HAP-1 (cell line): Measurements from ENCODE around the gene BHMT2.

Experiments used
- DNase-seq, 2 experiments: peaks; one replicate each; pipeline ENCODE4 v3.0.0-alpha.2; 2016 to 2020; ENCODE audit warnings: low spot score in 2 of 2
- H3K27me3 ChIP-seq: fragments of 250-450 bp; sonication (Bioruptor Pico); 2 replicates; pipeline ENCODE4 v1.5.1; 2020; ENCODE audit warnings: low read depth, mild to moderate bottlenecking, moderate library complexity
- H3K36me3 ChIP-seq: fragments of 250-450 bp; sonication (Bioruptor Pico); replicated peaks from 2 replicates; pipeline ENCODE4 v1.5.1; 2020; ENCODE audit warnings: mild to moderate bottlenecking
- H3K4me1 ChIP-seq: fragments of 250-450 bp; sonication (Bioruptor Pico); 2 replicates; pipeline ENCODE4 v1.5.1; 2020; ENCODE audit warnings: mild to moderate bottlenecking
- H3K4me3 ChIP-seq: fragments of 250-450 bp; sonication (Bioruptor Pico); 2 replicates; pipeline ENCODE4 v1.5.1; 2020; ENCODE audit warnings: mild to moderate bottlenecking, moderate library complexity
- H3K9me3 ChIP-seq: fragments of 250-450 bp; sonication (Bioruptor Pico); 2 replicates; pipeline ENCODE4 v1.5.1; 2020; ENCODE audit warnings: mild to moderate bottlenecking, moderate library complexity
- in situ Hi-C: fragments of 300-500 bp; cut with MboI; formaldehyde crosslinking; loops from 3 replicates; pipeline ENCODE4 v1.14.3; 2020; ENCODE audit warnings: low sequenced_read_pairs, inconsistent platforms, mixed read lengths

Gene BHMT2

DNA sequence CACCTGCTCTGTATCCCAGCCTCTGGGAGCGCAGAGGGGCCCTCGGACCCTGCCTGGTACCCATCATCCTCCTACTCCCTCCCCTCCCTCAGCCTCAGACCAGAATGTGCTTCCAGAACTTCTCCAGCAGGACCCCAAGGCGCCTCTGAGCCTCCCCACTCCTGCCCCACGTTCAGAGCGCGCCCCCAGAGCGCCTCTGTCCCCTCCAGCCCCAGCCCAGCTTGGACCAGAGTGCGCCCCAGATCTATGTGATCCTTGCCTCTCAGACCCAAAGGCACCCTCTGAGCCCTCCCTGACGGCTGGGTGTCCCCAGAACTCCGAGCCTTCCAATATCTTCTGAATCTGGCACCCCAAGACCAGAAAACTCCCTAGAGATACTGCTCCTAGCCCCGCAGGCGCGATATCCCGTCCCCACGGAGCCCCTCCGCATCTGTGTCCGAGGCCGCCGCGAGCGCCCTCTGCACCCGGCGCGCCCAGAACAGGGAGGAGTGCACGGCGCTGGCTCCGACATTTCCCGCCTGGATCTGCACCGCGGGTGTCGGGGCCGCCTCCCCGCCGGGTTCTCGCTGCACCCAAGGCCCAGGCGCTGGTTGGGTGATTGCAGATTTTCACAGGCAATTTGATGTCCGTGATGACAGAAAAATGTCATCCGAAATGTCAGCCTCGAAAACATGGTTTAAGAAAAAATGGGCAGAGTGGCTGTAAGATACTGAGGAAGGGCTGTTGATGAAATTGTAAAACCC, 42.6 kb downstream of the BHMT2 start:
- DNase-seq = peak in 1 of 2 experiments; percentile 21
- in situ Hi-C loops = no loop called here
- no peaks in the 10 kb centered on the region; the same call in 1 of the 2 replicates for H3K4me1 ChIP-seq
- no peak overlapping the region for H3K4me3 ChIP-seq
- H3K9me3 ChIP-seq = no peaks in the 10 kb centered on the region
- H3K36me3 ChIP-seq = no peaks in the 10 kb centered on the region
- H3K27me3 ChIP-seq = no peaks in the 10 kb centered on the region; the same call in 1 of the 2 replicates

DNA sequence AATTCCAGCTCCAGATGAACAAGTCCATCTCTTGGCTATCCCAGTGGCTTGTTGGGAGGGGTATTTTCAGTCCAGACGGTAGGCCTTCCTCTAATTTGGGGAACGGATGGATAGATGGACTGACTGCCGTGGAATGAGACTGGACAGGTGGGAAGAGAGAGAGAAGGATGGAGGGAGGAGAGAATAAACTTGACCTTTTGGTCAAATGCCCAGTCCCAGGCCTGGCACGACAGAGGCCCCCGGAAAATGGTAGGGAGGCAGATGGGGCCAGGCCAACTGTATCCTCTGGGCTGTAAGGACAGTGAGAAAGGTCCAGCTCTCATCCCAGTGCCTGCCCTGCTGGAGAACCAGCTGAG, 43.1 kb downstream of the BHMT2 start:
- Histone ChIP-seq H3K36me3 (no peaks in the 10 kb centered on the region), H3K27me3 (no peaks in the 10 kb centered on the region; the same call in 1 of the 2 replicates), H3K4me3 (no peak overlapping the region), H3K9me3 (no peaks in the 10 kb centered on the region), H3K4me1 (no peaks in the 10 kb centered on the region; the same call in 1 of the 2 replicates)
- no peak for DNase-seq
- in situ Hi-C loops = no loop called here

DNA sequence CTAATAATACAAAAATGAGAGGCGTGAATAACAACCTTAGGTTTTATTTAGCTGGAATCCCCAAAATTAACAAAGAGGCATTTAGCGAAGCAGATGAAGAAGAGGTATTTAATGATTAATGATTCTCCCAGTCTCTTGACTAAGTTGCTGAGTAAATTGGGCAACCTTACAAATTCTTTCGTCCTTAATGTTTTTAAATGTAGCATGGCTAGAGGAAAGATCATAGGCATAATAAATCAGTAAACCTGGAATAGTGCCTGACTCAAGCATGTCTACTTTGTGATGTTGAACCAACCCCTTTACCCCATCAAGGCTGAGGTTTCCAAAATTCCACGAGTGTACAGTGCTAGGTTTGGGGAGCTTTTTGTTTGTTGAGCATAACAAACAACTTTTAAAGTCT, 49.9 kb downstream of the BHMT2 start:
- Histone ChIP-seq H3K4me1 (peaks cover under 1% of the 10 kb centered on the region), H3K9me3 (no peaks in the 10 kb centered on the region), H3K36me3 (no peaks in the 10 kb centered on the region), H3K4me3 (no peak overlapping the region), H3K27me3 (no peaks in the 10 kb centered on the region)
- in situ Hi-C loops = no loop called here
- no peak for DNase-seq

DNA sequence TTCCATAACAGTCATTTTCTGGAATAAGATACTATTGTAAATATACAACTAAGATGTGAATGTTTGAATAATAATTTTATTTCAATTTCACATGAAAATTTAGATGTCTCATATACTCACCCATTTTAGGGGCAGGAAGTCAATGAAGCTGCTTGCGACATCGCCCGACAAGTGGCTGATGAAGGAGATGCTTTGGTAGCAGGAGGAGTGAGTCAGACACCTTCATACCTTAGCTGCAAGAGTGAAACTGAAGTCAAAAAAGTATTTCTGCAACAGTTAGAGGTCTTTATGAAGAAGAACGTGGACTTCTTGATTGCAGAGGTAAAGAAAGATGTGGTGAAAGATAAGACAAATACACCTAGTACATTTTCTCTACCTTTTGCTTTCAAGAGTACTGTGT, 50.7 kb downstream of the BHMT2 start:
- in situ Hi-C loops = no loop called here
- no peaks in the 10 kb centered on the region for H3K9me3 ChIP-seq
- H3K27me3 ChIP-seq = no peaks in the 10 kb centered on the region
- H3K4me1 ChIP-seq = peaks cover 6% of the 10 kb centered on the region
- no peak overlapping the region for H3K4me3 ChIP-seq
- DNase-seq = no peak
- H3K36me3 ChIP-seq = no peaks in the 10 kb centered on the region

DNA sequence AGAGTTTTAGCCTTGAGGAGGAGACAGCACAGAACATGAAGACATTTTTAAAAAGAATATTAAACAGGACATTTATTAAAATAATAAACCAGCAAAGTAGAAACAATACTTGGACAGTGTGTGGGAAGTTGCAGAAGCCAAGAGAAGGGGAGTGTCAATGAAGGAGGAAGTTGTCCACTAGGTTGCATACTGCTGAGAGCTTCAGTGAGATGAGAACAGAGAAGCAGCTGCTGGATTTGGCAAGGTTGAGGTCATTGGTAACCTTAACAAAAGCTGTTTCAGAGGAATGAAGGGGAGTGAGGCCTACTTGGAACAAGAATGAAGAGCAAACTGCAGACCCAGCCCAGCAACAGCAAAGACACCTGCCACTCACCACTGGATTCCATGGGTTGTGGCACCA, 53.4 kb downstream of the BHMT2 start:
- in situ Hi-C loops = no loop called here
- Histone ChIP-seq H3K4me3 (no peak overlapping the region), H3K4me1 (peaks cover 6% of the 10 kb centered on the region; the same call in 1 of the 2 replicates), H3K9me3 (no peaks in the 10 kb centered on the region), H3K27me3 (no peaks in the 10 kb centered on the region), H3K36me3 (no peaks in the 10 kb centered on the region)
- DNase-seq = no peak

DNA sequence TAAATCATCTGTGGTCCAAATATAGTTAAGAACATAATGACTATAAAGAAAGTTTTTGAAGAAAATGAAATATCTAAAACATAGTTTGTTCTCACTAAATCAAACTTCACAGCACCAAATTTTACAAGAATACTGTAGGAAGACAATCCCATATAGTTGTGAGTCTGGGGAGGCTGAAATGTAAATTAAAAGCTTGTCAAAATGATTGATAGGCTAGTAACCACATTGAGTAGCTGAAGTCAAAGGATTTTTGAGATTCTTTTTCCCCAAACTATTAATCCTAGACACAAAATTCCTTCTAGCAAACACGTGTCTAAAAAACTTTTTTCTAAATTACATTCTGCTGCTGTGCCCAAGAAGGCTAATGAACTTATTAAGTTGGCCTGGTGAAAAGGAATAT, 55.0 kb downstream of the BHMT2 start:
- in situ Hi-C loops = loop anchor here (25.0 kb wide), 1 partner anchor 338 kb away; no protein-coding TSS in a partner anchor
- DNase-seq = no peak
- Histone ChIP-seq H3K4me3 (no peak overlapping the region), H3K4me1 (peaks cover 6% of the 10 kb centered on the region; the same call in 1 of the 2 replicates), H3K36me3 (no peaks in the 10 kb centered on the region), H3K9me3 (no peaks in the 10 kb centered on the region), H3K27me3 (no peaks in the 10 kb centered on the region)

DNA sequence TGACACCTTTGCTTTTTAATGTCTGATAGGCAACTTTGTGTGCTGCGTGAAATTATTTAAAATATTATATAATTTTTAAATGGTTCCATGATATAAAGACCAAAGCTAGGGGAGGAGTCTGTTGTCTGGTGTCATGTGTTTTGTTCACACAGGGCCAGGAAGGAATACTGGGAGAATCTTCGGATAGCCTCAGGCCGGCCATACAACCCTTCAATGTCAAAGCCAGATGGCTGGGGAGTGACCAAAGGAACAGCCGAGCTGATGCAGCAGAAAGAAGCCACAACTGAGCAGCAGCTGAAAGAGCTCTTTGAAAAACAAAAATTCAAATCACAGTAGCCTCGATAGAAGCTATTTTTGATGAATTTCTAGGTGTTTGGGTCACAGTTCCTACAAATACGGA, 61.2 kb downstream of the BHMT2 start:
- no peaks in the 10 kb centered on the region for H3K9me3 ChIP-seq
- H3K4me3 ChIP-seq = no peak overlapping the region
- H3K27me3 ChIP-seq = no peaks in the 10 kb centered on the region
- DNase-seq = peak in 1 of 2 experiments; percentile 49
- H3K4me1 ChIP-seq = peaks cover 16% of the 10 kb centered on the region
- H3K36me3 ChIP-seq = no peaks in the 10 kb centered on the region
- in situ Hi-C loops = loop anchor here (5.0 to 25.0 kb wide), 3 partner anchors 104 to 332 kb away; partner anchors contain the start of gene JMY

DNA sequence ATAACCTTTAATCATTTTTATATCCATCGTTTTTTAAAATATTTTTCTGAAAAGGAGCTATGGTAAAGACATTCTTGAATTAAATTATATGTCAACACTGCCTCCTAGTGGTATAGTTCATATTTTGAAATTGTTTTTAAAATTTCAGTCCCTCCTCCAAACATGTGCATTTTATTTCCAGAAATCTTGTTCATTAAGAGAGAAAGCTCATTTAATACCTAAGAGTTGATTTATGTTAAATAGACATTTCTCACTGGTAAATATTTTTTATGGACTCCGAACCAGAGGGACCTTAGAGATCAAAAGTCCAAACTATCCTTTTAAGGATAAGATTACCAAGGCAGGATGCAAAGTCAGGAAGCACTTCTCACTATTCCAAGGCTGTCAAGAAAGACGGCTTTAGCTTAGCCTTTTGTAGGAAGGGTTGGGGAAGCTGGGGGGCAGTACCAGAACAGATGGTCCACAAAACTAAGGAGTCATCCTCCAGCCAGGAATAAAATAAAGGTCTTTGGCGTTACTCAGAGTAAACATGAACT, 63.6 kb downstream of the BHMT2 start:
- H3K27me3 ChIP-seq = no peaks in the 10 kb centered on the region

DNA sequence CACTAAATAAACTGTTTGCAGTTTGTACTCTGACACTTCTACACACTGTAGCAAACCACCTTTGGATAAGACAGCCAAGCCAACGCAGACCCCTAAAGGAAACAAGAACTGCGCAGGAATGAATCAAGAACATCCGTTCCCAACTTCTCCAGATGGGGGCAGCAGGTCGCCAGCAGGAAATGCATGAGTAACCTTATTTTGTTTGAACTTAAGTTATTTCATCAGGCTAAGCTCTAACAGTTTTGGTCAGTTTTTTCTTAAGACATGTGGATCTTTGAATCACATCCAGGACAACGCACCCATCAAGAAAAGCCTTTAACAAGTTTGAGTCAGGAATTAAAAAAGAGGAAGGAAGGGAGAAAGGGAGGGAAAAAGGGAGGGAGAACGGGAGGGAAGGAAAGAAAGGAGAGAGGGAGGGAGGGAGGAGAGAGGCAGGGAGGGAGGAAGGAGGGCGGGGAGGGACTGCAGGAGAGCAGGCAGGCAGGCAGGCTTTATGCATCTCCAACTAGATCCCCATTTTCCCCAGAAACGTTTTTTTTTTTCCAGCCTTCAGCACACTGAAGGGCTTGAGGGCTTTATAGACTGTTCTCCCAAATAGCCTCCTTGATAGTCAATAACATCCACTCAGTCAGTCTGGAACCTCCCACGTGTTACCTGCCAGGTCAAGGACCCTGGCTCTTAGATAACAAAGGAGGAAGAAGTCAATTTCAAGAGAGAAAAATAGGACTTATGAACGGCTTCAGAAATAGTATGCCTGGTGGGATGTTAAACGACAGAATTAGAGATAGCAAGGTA, 64.3 kb downstream of the BHMT2 start:
- Histone ChIP-seq H3K4me3 (no peak overlapping the region), H3K36me3 (no peaks in the 10 kb centered on the region), H3K27me3 (no peaks in the 10 kb centered on the region), H3K4me1 (peaks cover 16% of the 10 kb centered on the region), H3K9me3 (no peaks in the 10 kb centered on the region)
- DNase-seq = peak; percentile 88 to 89
- in situ Hi-C loops = loop anchor here (5.0 to 25.0 kb wide), 3 partner anchors 101 to 328 kb away; partner anchors contain the start of gene JMY

More for the DNA sequence above, 63.6 kb downstream of the BHMT2 start:
- no peaks in the 10 kb centered on the region for H3K9me3 ChIP-seq
- DNase-seq = peak in 1 of 2 experiments; percentile 57
- no peak overlapping the region for H3K4me3 ChIP-seq
- peaks cover 16% of the 10 kb centered on the region for H3K4me1 ChIP-seq
- in situ Hi-C loops = loop anchor here (5.0 to 25.0 kb wide), 3 partner anchors 102 to 329 kb away; partner anchors contain the start of gene JMY
- no peaks in the 10 kb centered on the region for H3K36me3 ChIP-seq

DNA sequence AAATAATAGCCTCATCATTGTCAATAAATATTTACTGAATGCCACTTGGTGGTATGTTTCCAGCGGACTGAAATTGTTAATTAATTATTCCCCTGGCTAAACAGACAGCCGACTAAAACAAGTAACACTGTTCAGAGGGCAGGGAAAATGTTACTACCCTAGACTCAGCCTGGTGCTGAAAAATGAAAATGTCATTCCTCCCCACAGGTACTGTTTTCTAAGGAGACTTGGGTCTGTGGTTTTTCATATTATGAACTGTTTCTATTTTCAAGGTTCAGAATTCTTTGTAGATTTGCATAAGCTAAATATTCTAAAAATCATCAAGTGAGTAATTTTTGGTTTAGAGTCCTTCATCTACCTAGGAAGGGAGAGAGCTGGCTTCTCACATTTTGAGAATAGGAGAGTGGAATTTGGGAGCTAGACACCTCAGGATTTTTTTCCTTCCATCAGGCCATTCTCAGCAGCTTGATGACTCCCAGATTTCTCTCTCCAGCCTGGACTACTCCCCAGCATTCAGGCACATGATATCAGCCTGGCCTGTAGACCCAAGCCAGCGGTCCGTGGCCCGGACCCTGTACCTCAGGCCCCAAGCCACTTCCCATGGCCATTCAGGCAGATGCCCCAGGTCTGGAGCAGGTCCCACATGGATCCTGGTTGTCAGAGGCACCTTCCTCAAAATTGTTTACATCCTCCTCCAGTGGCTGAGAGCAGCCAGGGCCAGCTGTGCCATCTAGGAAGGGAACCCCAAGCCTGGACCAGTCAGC, 66.4 kb downstream of the BHMT2 start:
- peaks cover 4% of the 10 kb centered on the region for H3K9me3 ChIP-seq
- H3K36me3 ChIP-seq = no peaks in the 10 kb centered on the region
- no peak for DNase-seq
- in situ Hi-C loops = loop anchor here (10.0 to 25.0 kb wide), 2 partner anchors 99 to 326 kb away; partner anchors contain the start of gene JMY
- H3K27me3 ChIP-seq = no peaks in the 10 kb centered on the region
- no peak overlapping the region for H3K4me3 ChIP-seq
- peaks cover 13% of the 10 kb centered on the region for H3K4me1 ChIP-seq

DNA sequence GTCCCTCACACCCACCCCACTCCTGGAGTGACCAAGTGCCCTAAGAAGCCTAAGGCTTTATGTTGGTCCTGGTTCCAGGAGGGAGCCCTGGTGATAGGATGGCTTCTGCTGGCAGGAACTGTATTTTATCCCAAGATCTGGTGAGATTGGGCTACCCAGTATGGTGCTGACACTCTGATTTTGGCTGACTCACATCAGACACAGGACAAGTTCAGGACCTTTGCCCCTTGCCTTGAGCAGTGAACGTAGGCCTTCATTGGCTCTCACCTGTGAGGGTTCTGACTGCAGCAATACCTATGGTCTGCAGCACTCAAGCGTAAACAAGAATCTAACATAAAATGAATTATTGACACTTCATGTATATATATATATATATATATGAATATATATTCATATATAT, 67.1 kb downstream of the BHMT2 start:
- no peak overlapping the region for H3K4me3 ChIP-seq
- peaks cover 9% of the 10 kb centered on the region for H3K4me1 ChIP-seq
- no peak for DNase-seq
- peaks cover 4% of the 10 kb centered on the region for H3K9me3 ChIP-seq
- H3K36me3 ChIP-seq = no peaks in the 10 kb centered on the region
- in situ Hi-C loops = loop anchor here (10.0 to 25.0 kb wide), 2 partner anchors 98 to 326 kb away; partner anchors contain the start of gene JMY
- H3K27me3 ChIP-seq = no peaks in the 10 kb centered on the region
